Smooth muscle cell of bladder (primary cell): Measurements from ENCODE around the gene ISLR. TPM values are rescaled to one million over a fixed set of nuclear protein-coding genes. Genes with fewer than 3 reads are reported as not detected.

ENCODE experiments used
- total RNA-seq: library from RNA; depleted of rRNA; stranded (reverse); fragments of >200 nt; gene quantifications from 2 replicates; pipeline ENCODE4 v1.2.3, GENCODE V29; 2014

The ISLR gene, protein sequence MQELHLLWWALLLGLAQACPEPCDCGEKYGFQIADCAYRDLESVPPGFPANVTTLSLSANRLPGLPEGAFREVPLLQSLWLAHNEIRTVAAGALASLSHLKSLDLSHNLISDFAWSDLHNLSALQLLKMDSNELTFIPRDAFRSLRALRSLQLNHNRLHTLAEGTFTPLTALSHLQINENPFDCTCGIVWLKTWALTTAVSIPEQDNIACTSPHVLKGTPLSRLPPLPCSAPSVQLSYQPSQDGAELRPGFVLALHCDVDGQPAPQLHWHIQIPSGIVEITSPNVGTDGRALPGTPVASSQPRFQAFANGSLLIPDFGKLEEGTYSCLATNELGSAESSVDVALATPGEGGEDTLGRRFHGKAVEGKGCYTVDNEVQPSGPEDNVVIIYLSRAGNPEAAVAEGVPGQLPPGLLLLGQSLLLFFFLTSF
- total RNA-seq: 79.9 and 157 TPM in 2 replicates

DNA sequence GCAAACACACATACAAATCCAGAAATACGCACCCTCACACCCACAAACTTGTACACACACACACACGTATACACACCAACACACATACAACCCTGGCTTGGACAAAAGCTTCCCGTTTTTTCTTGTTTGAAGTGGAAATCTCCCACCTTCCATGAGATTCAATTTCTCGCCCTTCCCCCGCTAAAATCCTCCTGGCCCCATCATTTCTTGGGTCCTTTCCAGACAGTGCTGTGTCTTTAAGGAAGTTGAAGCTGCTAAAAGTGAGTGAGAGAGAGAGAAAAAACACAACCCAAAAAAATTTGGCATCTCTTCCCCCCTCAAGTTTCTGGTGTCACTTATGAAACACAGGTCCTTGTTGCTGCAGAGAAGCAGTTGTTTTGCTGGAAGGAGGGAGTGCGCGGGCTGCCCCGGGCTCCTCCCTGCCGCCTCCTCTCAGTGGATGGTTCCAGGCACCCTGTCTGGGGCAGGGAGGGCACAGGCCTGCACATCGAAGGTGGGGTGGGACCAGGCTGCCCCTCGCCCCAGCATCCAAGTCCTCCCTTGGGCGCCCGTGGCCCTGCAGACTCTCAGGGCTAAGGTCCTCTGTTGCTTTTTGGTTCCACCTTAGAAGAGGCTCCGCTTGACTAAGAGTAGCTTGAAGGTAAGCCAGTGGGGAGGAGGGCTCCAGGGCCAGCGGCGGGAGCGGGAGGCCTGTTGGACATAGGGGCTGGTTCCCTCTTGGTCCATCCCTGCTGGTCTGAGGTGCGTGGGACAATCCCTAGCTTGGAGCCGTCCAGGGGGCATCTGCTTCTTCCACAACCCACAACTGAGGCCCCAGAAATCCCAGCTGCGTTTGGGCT, at the start of gene ISLR:
TSS of gene ISLR (plus strand) at position 331 of the 839 bp plus-strand sequence. CDS start 1,149 bp downstream, outside the sequence.

DNA sequence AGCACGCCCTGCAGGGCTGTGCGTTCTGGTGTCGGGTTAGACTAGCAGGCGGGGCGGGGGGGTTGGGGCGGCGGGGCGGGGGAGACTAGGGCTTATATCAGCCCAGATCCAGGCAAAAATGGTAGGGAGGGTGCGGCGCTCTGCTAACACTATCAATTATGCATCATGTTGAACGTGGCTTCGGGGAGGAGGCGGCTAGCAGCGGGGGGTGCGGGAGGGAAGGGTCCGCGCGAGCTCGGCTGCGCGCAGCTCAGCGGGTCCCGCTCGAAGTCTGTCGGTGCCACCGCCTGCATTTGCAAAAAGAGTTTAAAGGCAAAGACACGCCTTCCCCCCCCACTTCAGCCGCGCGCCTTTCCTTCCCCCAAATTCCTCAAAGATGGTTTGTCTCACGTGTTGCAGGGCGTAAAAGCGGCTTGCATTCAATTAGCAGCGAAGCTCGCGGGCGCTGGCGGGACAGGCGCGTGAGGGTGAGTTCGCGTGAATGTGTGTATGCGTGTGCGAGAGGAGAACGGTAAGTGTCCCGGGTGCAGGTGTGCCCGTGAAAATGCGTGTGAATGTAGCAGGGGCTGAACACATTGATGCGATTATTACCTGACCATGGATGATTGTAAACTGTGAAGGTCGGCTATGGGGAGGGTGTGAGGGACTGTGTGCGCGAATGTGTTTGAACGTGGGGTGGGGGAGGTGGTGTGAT, 43.2 kb upstream of the ISLR start, which contains the start of gene ISLR2:
TSS of gene ISLR2 (plus strand) at position 432 of the 694 bp plus-strand sequence. CDS start 2,169 bp downstream, outside the sequence.

DNA sequence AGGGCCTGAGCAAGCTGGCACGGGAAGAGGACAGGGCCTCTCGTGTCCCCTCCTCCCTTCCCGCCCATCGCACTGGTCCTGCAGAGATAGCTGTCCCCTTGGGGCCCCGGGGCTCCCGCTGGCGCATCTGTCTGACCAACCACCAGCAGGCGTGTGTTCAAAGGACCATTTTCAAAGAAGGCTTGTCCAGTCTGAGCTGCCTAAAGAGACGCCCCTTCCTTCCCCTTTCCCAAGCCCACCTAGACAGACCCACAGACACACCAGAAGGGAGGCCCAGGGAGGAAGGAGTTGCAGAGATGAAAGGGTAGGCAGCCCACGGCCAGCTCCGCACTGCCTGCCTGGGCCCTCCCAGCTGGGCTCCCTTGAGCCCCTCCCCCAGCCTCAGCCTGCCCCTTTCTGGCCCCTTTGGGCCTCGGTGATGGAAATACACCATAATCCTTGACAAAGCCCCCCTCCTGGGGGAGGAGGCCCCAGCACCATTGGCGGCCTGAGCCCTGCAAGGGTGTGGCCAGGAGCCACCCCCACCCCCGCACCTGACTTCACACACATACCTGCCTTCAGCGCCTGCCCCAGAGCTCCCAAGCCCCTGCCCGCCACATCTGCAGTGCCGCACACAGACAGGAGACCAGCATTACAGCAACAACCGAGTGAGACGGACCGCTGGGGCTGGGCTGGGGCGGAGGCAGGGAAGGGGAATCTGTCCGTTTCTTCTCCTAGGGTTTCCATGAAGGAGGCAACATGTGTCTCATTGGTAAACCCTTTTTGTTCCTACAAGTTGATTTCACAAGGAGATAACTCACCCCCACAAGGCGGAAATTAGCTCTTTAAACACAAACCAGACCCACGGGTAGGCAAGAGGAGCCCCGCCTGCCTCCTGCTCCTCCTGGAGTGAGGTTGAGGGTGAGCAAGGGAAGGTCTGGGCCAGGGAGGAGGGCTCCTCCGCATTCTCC, 29.2 kb downstream of the ISLR start, which contains the start of gene STRA6:
TSS of gene STRA6 (minus strand) at position 336 of the 950 bp plus-strand sequence. CDS start 520 bp downstream, outside the sequence.

Other genes starting within 250 kb of the ISLR start
- 55.9 and 65.4 TPM in 2 replicates for gene LOXL1, start 247.2 kb upstream of the ISLR start, total RNA-seq
- 11.1 and 12.5 TPM in 2 replicates for gene STOML1, start 181.4 kb upstream of the ISLR start, total RNA-seq
- gene PML, start 179.0 kb upstream of the ISLR start, total RNA-seq: 17.2 and 21.2 TPM in 2 replicates
- gene GOLGA6A, start 91.2 kb upstream of the ISLR start, total RNA-seq: 0.14 TPM in 1 of 2 replicates, not detected in the other
- gene ISLR2, start 43.1 kb upstream of the ISLR start, total RNA-seq: under 0.01 and 0.28 TPM in 2 replicates
- 4.8 and 8.5 TPM in 2 replicates for gene STRA6, start 29.1 kb downstream of the ISLR start, total RNA-seq
- gene CCDC33, start 62.6 kb downstream of the ISLR start, total RNA-seq: 0.14 TPM in 1 of 2 replicates, not detected in the other
- 1.1 and 1.4 TPM in 2 replicates for gene CYP11A1, start 193.9 kb downstream of the ISLR start, total RNA-seq